ENCODE results near the gene AFF3. TPM values are rescaled to one million over a fixed set of nuclear protein-coding genes. Genes with fewer than 3 reads are reported as not detected.

Gene AFF3
- total RNA-seq, 4 donors from 2014 or later = 3.1 to 5.0 (median 3.7) TPM

DNA sequence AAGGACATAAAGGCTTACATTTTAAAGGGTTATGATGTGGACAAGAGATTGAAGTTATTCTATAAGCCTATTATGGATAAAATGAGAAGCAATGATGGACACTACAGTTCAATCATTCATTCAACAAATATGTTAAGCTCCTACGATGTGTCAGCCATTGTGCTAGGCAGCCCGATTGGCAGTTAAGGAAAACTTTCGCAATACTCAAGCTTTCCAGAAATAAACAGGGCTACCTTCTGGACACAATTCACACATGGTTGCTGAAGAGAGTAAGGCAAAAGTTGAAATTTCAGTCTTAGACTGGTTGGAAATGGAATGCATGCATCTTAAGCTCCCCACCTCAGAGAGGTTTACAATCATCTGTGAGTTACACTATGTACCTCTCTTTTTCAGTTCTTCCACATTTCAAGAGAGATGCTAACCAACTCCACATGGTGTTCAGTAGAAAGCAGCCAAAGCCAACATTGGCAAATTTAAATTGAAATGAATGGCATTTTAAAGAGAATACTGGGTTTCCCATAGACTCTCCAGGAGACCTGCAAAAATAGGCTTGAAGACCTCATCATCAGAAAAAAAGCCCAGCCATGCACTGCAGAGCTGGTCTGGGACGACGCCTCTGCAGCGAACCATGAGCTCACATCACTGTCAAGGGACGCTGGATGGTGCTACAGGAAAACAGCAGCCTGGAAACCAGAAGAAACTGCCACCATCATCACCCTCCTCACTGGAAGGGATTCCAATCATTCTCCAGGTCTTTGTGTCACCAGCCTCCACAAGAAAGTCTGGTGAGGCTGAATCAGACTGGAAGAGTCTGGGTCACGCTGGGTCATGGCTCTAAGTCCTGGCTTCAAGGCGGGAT lies 276.3 kb downstream of the AFF3 start:
- Histone ChIP-seq H3K9me3 (no peaks in the 10 kb centered on the region), H3K4me3 (no peak overlapping the region), H3K27ac (no peak overlapping the region), H3K36me3 (no peaks in the 10 kb centered on the region), H3K27me3 (no peaks in the 10 kb centered on the region), H3K4me1 (no peaks in the 10 kb centered on the region)
- WGBS = 54% methylated on average over 7 of the region's 9 CpGs
- no peak for DNase-seq (ENCODE audit: low spot score in 2 of 2)
- TF ChIP-seq POLR2AphosphoS5 (IDR thresholded peaks at IDR 0.05) (no peak), EP300 (IDR thresholded peaks at IDR 0.05) (no peak), POLR2A (IDR thresholded peaks at IDR 0.05) (no peak)
- TF ChIP-seq, protein P1, sequence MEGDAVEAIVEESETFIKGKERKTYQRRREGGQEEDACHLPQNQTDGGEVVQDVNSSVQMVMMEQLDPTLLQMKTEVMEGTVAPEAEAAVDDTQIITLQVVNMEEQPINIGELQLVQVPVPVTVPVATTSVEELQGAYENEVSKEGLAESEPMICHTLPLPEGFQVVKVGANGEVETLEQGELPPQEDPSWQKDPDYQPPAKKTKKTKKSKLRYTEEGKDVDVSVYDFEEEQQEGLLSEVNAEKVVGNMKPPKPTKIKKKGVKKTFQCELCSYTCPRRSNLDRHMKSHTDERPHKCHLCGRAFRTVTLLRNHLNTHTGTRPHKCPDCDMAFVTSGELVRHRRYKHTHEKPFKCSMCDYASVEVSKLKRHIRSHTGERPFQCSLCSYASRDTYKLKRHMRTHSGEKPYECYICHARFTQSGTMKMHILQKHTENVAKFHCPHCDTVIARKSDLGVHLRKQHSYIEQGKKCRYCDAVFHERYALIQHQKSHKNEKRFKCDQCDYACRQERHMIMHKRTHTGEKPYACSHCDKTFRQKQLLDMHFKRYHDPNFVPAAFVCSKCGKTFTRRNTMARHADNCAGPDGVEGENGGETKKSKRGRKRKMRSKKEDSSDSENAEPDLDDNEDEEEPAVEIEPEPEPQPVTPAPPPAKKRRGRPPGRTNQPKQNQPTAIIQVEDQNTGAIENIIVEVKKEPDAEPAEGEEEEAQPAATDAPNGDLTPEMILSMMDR (IDR thresholded peaks at IDR 0.05) = no peak

DNA sequence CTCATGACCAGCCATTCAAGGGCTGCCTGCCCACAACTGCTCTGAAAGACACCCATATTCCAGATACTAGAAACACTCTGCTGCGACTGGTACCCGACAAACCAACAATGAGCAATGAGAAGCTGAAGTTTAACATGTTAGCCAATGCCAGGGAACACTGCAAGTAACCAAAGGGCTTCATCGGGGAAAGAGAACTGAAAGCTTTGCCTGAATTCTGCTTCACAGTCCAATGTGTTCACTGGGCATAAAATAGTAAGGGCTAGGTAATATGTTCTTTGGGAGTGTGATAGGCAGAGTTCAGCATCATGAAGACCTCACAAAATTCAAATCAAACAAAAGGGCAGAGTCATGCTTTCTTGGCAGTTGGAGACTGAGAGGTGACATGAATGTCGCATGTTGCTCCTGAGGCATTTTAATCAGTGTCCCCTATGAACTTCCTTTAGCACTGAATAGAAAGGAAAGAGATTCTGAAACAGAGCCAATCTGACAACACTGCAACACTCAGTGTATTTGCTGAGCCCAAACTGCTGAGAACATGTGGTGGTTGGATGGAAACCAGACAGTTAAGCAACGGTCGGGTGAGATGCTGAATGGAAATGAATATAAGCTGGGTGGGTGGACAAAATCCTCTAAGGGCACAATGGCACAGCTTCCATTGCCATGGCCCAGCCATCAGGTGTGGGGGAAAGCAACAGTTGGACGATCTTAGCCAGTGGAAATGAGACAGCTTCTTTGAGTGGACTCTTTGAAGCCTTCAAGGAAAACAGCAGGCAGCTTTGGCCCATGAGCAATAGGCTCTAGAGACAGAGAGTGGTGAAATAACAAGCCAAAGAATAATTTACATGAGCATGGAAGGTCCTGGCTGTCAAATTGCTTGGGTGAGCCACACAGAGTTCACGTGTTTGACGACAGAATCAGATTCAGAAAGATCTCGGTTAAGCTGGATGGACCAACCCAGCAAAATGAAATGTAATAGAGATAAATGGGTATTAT lies 277.5 kb downstream of the AFF3 start:
- H3K4me3 ChIP-seq = no peak overlapping the region

DNA sequence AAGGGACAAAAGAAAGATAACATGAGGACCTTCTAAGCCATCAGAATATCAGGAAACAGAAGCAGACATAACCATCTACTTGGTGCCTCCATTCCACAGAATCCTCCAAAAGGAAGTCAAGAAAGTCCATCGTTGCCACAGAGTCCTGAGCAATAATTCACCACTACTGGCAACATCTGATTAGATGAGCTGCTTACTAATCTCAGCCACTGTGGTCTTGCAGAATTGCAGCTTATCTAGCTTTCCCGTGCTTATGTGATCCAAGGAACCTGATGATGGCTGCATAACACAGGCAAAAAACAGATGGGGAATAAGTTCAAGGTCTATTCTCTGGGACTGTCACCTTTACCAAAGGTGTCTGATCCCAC lies 278.5 kb downstream of the AFF3 start:
- no peaks in the 10 kb centered on the region for H3K9me3 ChIP-seq
- no peak overlapping the region for H3K27ac ChIP-seq
- DNase-seq (ENCODE audit: low spot score in 2 of 2) = no peak
- 89% methylated on average over 2 of the region's 2 CpGs for WGBS
- H3K4me3 ChIP-seq = no peak overlapping the region
- H3K36me3 ChIP-seq = no peaks in the 10 kb centered on the region
- H3K4me1 ChIP-seq = no peaks in the 10 kb centered on the region
- H3K27me3 ChIP-seq = no peaks in the 10 kb centered on the region
- TF ChIP-seq EP300 (IDR thresholded peaks at IDR 0.05) (no peak), POLR2A (IDR thresholded peaks at IDR 0.05) (no peak), POLR2AphosphoS5 (IDR thresholded peaks at IDR 0.05) (no peak)
- TF ChIP-seq, protein P1 (IDR thresholded peaks at IDR 0.05) = no peak

More for the DNA sequence above, 277.5 kb downstream of the AFF3 start:
- H3K27ac ChIP-seq = no peak overlapping the region
- H3K27me3 ChIP-seq = no peaks in the 10 kb centered on the region
- DNase-seq (ENCODE audit: low spot score in 2 of 2) = no peak
- H3K36me3 ChIP-seq = no peaks in the 10 kb centered on the region
- H3K9me3 ChIP-seq = no peaks in the 10 kb centered on the region
- TF ChIP-seq POLR2A (IDR thresholded peaks at IDR 0.05) = no peak
- TF ChIP-seq, protein P1 (IDR thresholded peaks at IDR 0.05) = no peak
- TF ChIP-seq EP300 (IDR thresholded peaks at IDR 0.05) = no peak
- no peak for TF ChIP-seq POLR2AphosphoS5 (IDR thresholded peaks at IDR 0.05)
- WGBS = 60% methylated on average over 10 of the region's 10 CpGs
- H3K4me1 ChIP-seq = no peaks in the 10 kb centered on the region

DNA sequence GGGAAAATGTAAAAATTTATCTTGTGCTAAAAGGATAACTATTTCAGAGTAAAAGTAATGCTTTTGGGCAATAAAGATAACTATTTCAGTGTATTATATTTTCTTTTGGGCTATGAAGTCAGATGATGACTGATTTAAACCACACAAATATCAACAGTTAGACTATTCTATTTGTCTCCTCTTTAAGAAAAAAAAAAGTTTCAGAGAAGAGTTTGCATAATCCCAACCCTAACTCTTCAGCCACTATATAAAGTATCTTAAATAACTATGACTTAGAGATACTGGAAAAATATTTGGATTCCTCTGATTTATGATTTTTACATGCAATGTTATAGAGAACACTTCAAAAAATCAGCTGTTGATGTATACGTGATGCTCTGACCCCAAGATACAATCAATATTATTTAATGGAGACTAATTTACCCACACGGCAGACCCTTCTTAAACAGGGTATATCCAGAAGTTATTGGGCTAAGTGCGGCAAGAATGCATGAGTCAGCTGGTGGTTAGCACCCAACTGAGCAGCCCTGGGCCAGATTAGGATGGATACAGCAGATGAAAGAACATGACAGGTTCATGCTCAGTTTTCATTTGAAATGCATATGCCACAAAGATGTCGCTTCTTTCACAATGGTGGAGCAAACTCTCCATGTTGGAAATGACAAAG lies 279.0 kb downstream of the AFF3 start:
- Histone ChIP-seq H3K9me3 (no peaks in the 10 kb centered on the region), H3K4me3 (no peak overlapping the region), H3K4me1 (no peaks in the 10 kb centered on the region), H3K27ac (no peak overlapping the region), H3K36me3 (no peaks in the 10 kb centered on the region), H3K27me3 (no peaks in the 10 kb centered on the region)
- TF ChIP-seq POLR2AphosphoS5 (IDR thresholded peaks at IDR 0.05) = no peak
- DNase-seq (ENCODE audit: low spot score in 2 of 2) = no peak
- 93% methylated on average over 4 of the region's 4 CpGs for WGBS

DNA sequence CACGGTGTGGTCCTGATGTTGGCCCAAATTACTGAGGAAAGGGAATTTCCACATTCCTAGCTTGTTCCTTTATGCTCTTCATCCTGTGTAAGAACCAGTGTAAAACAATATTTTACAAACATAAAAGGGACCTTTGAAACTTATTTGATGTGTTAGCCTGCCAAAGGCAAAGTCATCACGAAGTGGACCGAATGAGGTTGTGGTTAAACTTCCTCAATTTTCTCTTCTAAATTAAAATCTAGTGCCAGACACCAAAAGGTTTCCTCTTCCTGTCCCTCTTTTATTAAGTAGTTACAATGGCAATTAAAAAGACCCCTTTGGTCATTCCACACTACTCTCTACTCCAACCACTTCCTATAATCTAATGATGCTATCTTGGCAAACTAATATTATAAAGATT lies 279.8 kb downstream of the AFF3 start:
- Histone ChIP-seq H3K9me3 (no peaks in the 10 kb centered on the region), H3K4me1 (no peaks in the 10 kb centered on the region), H3K36me3 (no peaks in the 10 kb centered on the region), H3K4me3 (no peak overlapping the region), H3K27ac (no peak overlapping the region), H3K27me3 (no peaks in the 10 kb centered on the region)
- DNase-seq (ENCODE audit: low spot score in 2 of 2) = no peak
- TF ChIP-seq EP300 (IDR thresholded peaks at IDR 0.05) (no peak), POLR2A (IDR thresholded peaks at IDR 0.05) (no peak), POLR2AphosphoS5 (IDR thresholded peaks at IDR 0.05) (no peak)
- TF ChIP-seq, protein P1 (IDR thresholded peaks at IDR 0.05) = no peak
- 49% methylated on average over 3 of the region's 3 CpGs for WGBS
